Stimulated activated CD4-positive, alpha-beta T cell treated with anti-CD3 and anti-CD28 coated beads, Interleukin-12 subunit alpha, Interleukin-12 subunit beta, amount 100 ng/mL, for 24 hours (primary cell): ENCODE data around the gene FAM120A.
"Not testable (repeated sequence)": the region's sequence is repeated elsewhere in the genome, so short reads cannot be mapped to it uniquely, and the experiment has no call there.

Source experiments
- DNase-seq, 2 experiments: peaks; one replicate each; pipeline ENCODE4 v3.0.0-alpha.2; 2020; ENCODE audit warnings: low read depth in 2 of 2

Gene FAM120A

GRCh38 chr9:93450945-93451815 is at the start of gene FAM120A:
Gene FAM120A, plus strand, starts transcription at chr9:93451685. Its CDS starts 231 bp downstream, at chr9:93451916.
- DNase-seq, result peak; percentile 44 to 57

- DNase-seq, result no peak
These were observed 45.1 kb upstream of the FAM120A start for GRCh38 chr9:93406371-93406770.

- no peak for DNase-seq
These were observed 38.0 kb upstream of the FAM120A start for GRCh38 chr9:93413530-93413929.

GRCh38 chr9:93415176-93415690 is 36.3 kb upstream of the FAM120A start:
- DNase-seq, result no peak

DNA sequence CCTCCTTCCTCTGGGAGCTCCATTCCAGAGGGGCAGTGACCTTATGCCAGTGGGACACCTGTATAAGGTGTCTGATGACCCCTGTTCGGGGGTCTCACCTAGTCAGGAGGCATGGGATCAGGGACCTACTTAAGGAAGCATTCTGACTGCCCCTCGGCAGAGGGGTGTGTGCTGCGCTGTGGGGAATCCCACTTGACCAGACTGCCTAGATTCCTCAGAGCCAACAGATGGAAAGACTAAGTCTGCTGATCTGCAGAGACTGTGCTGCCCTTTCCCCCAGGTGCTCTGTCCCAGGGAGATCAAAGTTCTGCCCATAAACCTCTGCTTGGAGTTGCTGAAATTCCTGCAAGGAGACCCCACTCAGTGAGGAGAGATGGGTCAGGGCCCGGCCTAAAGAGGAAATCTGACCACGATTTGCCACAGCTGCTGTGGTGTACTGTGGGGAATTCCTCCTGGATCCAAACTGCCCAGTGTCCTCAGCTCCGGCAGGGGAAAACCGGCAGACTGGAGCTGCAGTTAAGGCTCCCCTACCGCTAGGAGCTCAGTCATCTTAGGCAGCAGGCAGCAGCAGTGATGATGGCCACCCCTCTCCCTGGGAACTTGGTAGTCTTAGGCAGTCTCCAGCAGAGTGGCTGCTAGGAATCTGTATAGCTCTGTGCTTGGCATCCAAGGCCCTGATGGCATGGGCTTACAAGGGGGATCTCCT is 34.8 kb upstream of the FAM120A start:
- no peak for DNase-seq

- no peak for DNase-seq
These were observed 33.9 kb upstream of the FAM120A start for GRCh38 chr9:93417538-93417937.

- no peak for DNase-seq
These were observed 32.5 kb upstream of the FAM120A start for GRCh38 chr9:93419023-93419422.

DNA sequence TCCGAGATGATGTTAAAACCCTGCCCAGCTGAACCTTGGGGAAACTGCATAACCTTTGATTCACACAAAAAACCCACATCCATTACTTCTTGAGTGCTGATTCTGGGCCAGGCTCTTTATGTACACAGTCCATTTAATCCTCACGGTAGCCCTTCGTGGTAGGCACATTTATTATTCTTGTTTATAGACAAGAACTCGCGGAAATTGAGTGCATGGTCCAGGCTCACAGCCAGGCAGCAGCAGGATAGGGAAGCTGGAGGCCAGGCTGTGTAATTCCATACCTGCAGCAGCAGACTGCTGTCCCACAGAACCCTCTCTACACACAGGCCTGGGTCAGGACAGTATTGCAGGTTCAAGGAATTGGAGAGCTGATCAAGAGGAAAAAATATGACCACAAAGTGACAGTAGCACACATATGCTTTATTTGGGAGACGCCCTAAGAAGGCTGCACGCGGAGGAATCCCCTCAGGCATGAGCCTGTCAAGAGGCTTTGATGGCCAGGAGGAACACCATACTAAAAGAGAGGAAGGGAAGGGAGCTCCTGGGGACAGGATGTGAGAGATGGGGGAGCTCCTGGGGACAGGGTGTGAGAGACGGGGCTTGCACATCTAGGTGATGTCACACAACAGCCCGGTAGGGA is 28.4 kb upstream of the FAM120A start:
- no peak for DNase-seq

GRCh38 chr9:93427655-93428379 is 23.7 kb upstream of the FAM120A start:
- DNase-seq, result no peak

GRCh38 chr9:93431539-93432105 is 19.9 kb upstream of the FAM120A start:
- no peak for DNase-seq

- DNase-seq, result no peak
These were observed 18.5 kb upstream of the FAM120A start for GRCh38 chr9:93432964-93433363.

GRCh38 chr9:93434056-93434455 is 17.4 kb upstream of the FAM120A start:
- DNase-seq, result no peak

DNA sequence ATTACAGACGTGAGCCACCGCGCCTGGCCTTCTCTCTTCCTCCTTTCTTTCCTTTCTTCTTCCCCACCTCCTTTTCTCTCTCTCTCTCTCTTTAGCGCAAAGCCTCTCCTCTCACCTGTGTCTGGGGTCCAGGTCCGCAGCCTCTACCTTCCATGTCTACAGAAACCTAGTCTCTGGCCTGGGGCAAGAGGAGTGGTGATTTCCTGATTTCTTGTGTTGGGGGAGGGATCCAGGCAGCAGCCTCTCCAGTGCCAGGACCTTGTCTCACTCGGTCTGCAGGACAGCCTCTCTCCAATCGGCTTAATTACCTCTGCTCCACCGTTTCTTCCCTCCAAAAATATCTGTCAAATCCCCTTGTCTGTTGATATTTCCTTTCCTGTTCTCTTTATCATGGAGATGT is 16.1 kb upstream of the FAM120A start:
- DNase-seq, result no peak

GRCh38 chr9:93436218-93436617 is 15.3 kb upstream of the FAM120A start:
- no peak for DNase-seq

GRCh38 chr9:93436655-93437407 is 14.7 kb upstream of the FAM120A start:
- DNase-seq, result no peak

GRCh38 chr9:93437996-93438395 is 13.5 kb upstream of the FAM120A start:
- no peak for DNase-seq

DNA sequence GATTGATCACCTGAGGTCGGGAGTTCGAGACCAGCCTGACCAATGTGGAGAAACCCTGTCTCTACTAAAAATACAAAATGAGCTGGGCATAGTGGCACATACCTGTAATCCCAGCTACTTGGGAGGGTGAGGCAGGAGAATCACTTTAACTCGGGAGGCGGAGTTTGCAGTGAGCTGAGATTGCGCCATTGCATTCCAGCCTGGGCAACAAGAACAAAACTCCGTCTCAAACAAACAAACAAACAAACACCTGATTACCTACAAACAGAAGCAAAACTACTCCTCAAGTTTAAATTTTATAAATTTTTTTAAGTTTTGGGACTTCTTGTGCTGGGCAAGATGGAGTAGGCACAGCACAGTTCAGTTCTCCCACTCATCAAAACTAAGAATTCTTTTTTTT is 12.2 kb upstream of the FAM120A start:
- DNase-seq, result not testable (repeated sequence)

DNA sequence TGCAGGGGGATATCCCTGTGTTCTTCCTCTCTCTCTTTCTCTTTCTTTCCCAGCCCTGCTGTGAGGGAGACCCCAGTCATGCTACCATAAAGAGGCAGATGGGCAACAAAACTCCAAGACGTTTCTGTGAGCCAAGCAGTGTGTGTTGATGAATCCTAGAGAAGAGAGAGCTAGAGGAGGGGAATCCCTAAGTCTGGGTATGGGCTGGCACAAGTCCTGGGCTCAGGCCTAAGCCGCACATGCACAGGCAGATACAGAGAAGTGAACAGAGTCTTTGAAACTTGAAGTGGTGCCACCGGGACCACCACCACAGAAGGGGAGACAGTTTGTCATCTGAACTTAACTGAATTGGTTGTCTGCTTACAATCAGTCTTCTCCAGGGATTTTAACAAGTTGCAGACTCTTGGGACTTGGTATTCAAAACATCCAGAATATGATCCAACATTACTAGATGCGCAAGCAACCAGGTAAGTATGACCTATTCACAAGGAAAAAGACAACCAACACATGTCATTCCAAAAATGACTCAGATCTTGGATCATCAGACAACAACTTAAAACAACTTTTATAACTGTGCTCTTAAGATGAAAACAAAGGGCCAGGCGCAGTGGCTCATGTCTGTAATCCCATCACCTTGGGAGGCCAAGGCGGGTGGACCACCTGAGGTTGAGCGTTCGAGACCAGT is 10.4 kb upstream of the FAM120A start:
- DNase-seq, result no peak

- DNase-seq, result no peak
These were observed 5.4 kb upstream of the FAM120A start for GRCh38 chr9:93446073-93446472.

GRCh38 chr9:93447655-93448054 is 3.8 kb upstream of the FAM120A start:
- DNase-seq, result no peak
